ENCODE measurements around the gene GABRA1. TPM values are rescaled to one million over a fixed set of nuclear protein-coding genes. Genes with fewer than 3 reads are reported as not detected.
A peak's percentile ranks its signal among the peaks of the same experiment; 100 is the strongest.

The GABRA1 gene
- total RNA-seq, 1 experiment from 2014 or later, result not detected

DNA sequence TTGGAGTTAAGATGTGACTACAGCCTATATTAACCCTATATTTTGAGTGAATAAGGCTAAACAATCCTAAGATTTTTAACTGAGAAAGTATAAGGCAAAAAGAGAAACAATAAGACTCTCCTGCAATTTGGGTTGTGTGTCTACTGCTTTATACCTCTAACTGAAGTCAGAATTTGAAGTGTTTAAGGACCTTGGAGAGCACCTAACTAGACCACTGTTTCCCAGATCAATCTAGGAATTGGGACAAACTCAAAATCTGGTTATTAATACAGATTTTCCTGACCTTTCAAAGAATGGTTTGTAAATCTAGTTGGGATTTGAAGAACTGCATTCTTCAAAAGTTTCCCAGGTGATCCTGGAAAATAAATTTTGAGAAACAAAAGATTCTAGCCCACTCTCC is 42.1 kb downstream of the GABRA1 start:
- Histone ChIP-seq H3K9ac (ENCODE audit: low read length) (no peak overlapping the region), H3K9me2 (ENCODE audit: insufficient read depth) (no peaks in the 10 kb centered on the region), H3K27me3 (ENCODE audit: insufficient read depth, low read length) (no peaks in the 10 kb centered on the region), H3K4me3 (replicated peaks in 1 of 2; ENCODE audit: low read depth in 1 of 2, low read length in 2 of 2) (no peak overlapping the region), H3K4me2 (ENCODE audit: low read length) (no peak overlapping the region), H3K79me2 (ENCODE audit: insufficient read depth, low read length) (no peaks in the 10 kb centered on the region), H3K27ac (ENCODE audit: low read depth, low read length) (no peak overlapping the region), H2AFZ (ENCODE audit: low read depth, low read length, poor library complexity, severe bottlenecking) (no peak overlapping the region), H3K9me3 (ENCODE audit: control insufficient read depth in 1 of 2, insufficient read depth in 1 of 2, low read depth in 1 of 2, low read length in 2 of 2) (no peaks in the 10 kb centered on the region), H3K36me3 (ENCODE audit: control insufficient read depth in 1 of 2, insufficient read depth in 2 of 2, low read length in 2 of 2) (no peaks in the 10 kb centered on the region), H4K20me1 (ENCODE audit: insufficient read depth) (no peaks in the 10 kb centered on the region), H3K4me1 (ENCODE audit: control insufficient read depth in 1 of 2, insufficient read depth in 2 of 2, low read length in 2 of 2) (no peaks in the 10 kb centered on the region)
- ChIA-PET RAD21 (ENCODE audit: low non-redundant PET in 1 of 2, low total read pairs in 2 of 2, uncharacterized antibody in 2 of 2, unreplicated experiment in 2 of 2) (no interaction called here), POLR2A (no interaction called here), CTCF (no interaction called here)
- DNase-seq (ENCODE audit: low read depth, low spot score), result no peak
- TF ChIP-seq, protein P1, sequence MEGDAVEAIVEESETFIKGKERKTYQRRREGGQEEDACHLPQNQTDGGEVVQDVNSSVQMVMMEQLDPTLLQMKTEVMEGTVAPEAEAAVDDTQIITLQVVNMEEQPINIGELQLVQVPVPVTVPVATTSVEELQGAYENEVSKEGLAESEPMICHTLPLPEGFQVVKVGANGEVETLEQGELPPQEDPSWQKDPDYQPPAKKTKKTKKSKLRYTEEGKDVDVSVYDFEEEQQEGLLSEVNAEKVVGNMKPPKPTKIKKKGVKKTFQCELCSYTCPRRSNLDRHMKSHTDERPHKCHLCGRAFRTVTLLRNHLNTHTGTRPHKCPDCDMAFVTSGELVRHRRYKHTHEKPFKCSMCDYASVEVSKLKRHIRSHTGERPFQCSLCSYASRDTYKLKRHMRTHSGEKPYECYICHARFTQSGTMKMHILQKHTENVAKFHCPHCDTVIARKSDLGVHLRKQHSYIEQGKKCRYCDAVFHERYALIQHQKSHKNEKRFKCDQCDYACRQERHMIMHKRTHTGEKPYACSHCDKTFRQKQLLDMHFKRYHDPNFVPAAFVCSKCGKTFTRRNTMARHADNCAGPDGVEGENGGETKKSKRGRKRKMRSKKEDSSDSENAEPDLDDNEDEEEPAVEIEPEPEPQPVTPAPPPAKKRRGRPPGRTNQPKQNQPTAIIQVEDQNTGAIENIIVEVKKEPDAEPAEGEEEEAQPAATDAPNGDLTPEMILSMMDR (IDR thresholded peaks at IDR 0.05 in 2 of 3, conservative IDR thresholded peaks at IDR 0.05 in 1 of 3; ENCODE audit: borderline replicate concordance in 1 of 3, insufficient read depth in 1 of 3, low read depth in 2 of 3, low read length in 2 of 3), result no peak
- TF ChIP-seq REST (IDR thresholded peaks at IDR 0.05; ENCODE audit: low read depth), result peak; percentile 19; the same call in 1 of the 2 replicates
- intact Hi-C loops (cut with micrococcal nuclease), result no loop called here
- BruUV-seq (replicated peaks), result no TSS peak
- no peak for ATAC-seq

GRCh38 chr5:161895514-161895913 is 47.6 kb downstream of the GABRA1 start:
- no peaks in the 10 kb centered on the region for H3K4me1 ChIP-seq (ENCODE audit: control insufficient read depth in 1 of 2, insufficient read depth in 2 of 2, low read length in 2 of 2)
- no peak overlapping the region for H3K9ac ChIP-seq (ENCODE audit: low read length)
- no peaks in the 10 kb centered on the region for H3K27me3 ChIP-seq (ENCODE audit: insufficient read depth, low read length)
- no peak overlapping the region for H3K27ac ChIP-seq (ENCODE audit: low read depth, low read length)
- no peak overlapping the region for H3K4me3 ChIP-seq (replicated peaks in 1 of 2; ENCODE audit: low read depth in 1 of 2, low read length in 2 of 2)
- no peaks in the 10 kb centered on the region for H3K36me3 ChIP-seq (ENCODE audit: control insufficient read depth in 1 of 2, insufficient read depth in 2 of 2, low read length in 2 of 2)
- intact Hi-C loops (cut with micrococcal nuclease), result no loop called here
- no peaks in the 10 kb centered on the region for H4K20me1 ChIP-seq (ENCODE audit: insufficient read depth)
- ATAC-seq (no peak), DNase-seq (ENCODE audit: low read depth, low spot score) (no peak)
- ChIA-PET RAD21 (ENCODE audit: low non-redundant PET in 1 of 2, low total read pairs in 2 of 2, uncharacterized antibody in 2 of 2, unreplicated experiment in 2 of 2) (no interaction called here), POLR2A (no interaction called here), CTCF (no interaction called here)
- H3K9me3 ChIP-seq (ENCODE audit: control insufficient read depth in 1 of 2, insufficient read depth in 1 of 2, low read depth in 1 of 2, low read length in 2 of 2), result no peaks in the 10 kb centered on the region; a peak in 1 of 4 replicates
- no peak overlapping the region for H2AFZ ChIP-seq (ENCODE audit: low read depth, low read length, poor library complexity, severe bottlenecking)
- BruUV-seq (replicated peaks), result no TSS peak
- H3K4me2 ChIP-seq (ENCODE audit: low read length), result no peak overlapping the region
- H3K9me2 ChIP-seq (ENCODE audit: insufficient read depth), result no peaks in the 10 kb centered on the region
- H3K79me2 ChIP-seq (ENCODE audit: insufficient read depth, low read length), result no peaks in the 10 kb centered on the region
- no peak for TF ChIP-seq CEBPB (IDR thresholded peaks at IDR 0.05; ENCODE audit: low read depth)
- no peak for TF ChIP-seq ATF3 (IDR thresholded peaks at IDR 0.05)
- TF ChIP-seq EZH2 (IDR thresholded peaks at IDR 0.05), result no peak
- TF ChIP-seq, protein P1 (IDR thresholded peaks at IDR 0.05 in 2 of 3, conservative IDR thresholded peaks at IDR 0.05 in 1 of 3; ENCODE audit: borderline replicate concordance in 1 of 3, insufficient read depth in 1 of 3, low read depth in 2 of 3, low read length in 2 of 3), result no peak
- TF ChIP-seq POLR2AphosphoS5 (IDR thresholded peaks at IDR 0.05; ENCODE audit: low read depth, low read length), result no peak
- no peak for TF ChIP-seq ZNF274 (IDR thresholded peaks at IDR 0.05; ENCODE audit: low read depth, low read length)
- no peak for TF ChIP-seq ELF1 (IDR thresholded peaks at IDR 0.05; ENCODE audit: borderline replicate concordance, low read depth)
- TF ChIP-seq FOSL1 (IDR thresholded peaks at IDR 0.05; ENCODE audit: low read depth), result no peak
- TF ChIP-seq TCF7L2 (IDR thresholded peaks at IDR 0.05; ENCODE audit: borderline replicate concordance, extremely low read depth, insufficient read depth, insufficient read length), result no peak
